NCI-H2107 (cell line): ENCODE measurements around the gene VGLL2.

Experiments
- DNase-seq: peaks from one replicate; lab custom pipeline; 2025; lab: John Stamatoyannopoulos, UW

Gene VGLL2

GRCh38 chr6:117269638-117270054, 4.3 kb downstream of the VGLL2 start:
- DNase-seq = no peak

- DNase-seq = no peak
Observed at GRCh38 chr6:117270055-117270842, 4.9 kb downstream of the VGLL2 start.

- DNase-seq = no peak
Observed at GRCh38 chr6:117270843-117271507, 5.6 kb downstream of the VGLL2 start.

GRCh38 chr6:117272032-117272866, 6.9 kb downstream of the VGLL2 start:
- no peak for DNase-seq

GRCh38 chr6:117272891-117273290, 7.5 kb downstream of the VGLL2 start:
- DNase-seq = no peak

GRCh38 chr6:117275205-117275604, 9.8 kb downstream of the VGLL2 start:
- no peak for DNase-seq

GRCh38 chr6:117275711-117276110, 10.4 kb downstream of the VGLL2 start:
- DNase-seq = no peak

- DNase-seq = no peak
Observed at GRCh38 chr6:117276778-117277316, 11.5 kb downstream of the VGLL2 start.

GRCh38 chr6:117280922-117281321, 15.6 kb downstream of the VGLL2 start:
- DNase-seq = no peak

GRCh38 chr6:117288083-117288715, 22.8 kb downstream of the VGLL2 start:
- no peak for DNase-seq

- no peak for DNase-seq
Observed at GRCh38 chr6:117290173-117290846, 25.0 kb downstream of the VGLL2 start.

- DNase-seq = no peak
Observed at GRCh38 chr6:117298941-117299340, 33.6 kb downstream of the VGLL2 start.

- DNase-seq = no peak
Observed at GRCh38 chr6:117303323-117303722, 38.0 kb downstream of the VGLL2 start.

GRCh38 chr6:117304446-117304845, 39.1 kb downstream of the VGLL2 start:
- no peak for DNase-seq

- no peak for DNase-seq
Observed at GRCh38 chr6:117306227-117306790, 41.0 kb downstream of the VGLL2 start.

- DNase-seq = no peak
Observed at GRCh38 chr6:117307655-117308054, 42.3 kb downstream of the VGLL2 start.

GRCh38 chr6:117309069-117309468, 43.7 kb downstream of the VGLL2 start:
- no peak for DNase-seq

- no peak for DNase-seq
Observed at GRCh38 chr6:117309611-117310010, 44.3 kb downstream of the VGLL2 start.

- DNase-seq = no peak
Observed at GRCh38 chr6:117311310-117311709, 46.0 kb downstream of the VGLL2 start.

GRCh38 chr6:117311726-117312125, 46.4 kb downstream of the VGLL2 start:
- DNase-seq = no peak

GRCh38 chr6:117317261-117317660, 51.9 kb downstream of the VGLL2 start:
- no peak for DNase-seq
